ENCODE data around the gene NUP58. TPM values are rescaled to one million over a fixed set of nuclear protein-coding genes. Genes with fewer than 3 reads are reported as not detected.
"Not testable (repeated sequence)": the region's sequence is repeated elsewhere in the genome, so short reads cannot be mapped to it uniquely, and the experiment has no call there.

NUP58 gene
- total RNA-seq, 4 donors from 2014 or later, result 28.1 to 43.9 (median 37.3) TPM

GRCh38 chr13:25306671-25307464, 5.4 kb downstream of the NUP58 start:
- no peak for ATAC-seq
- H3K27me3 ChIP-seq, result no peaks in the 10 kb centered on the region
- no peak for TF ChIP-seq EP300 (IDR thresholded peaks at IDR 0.05)
- TF ChIP-seq POLR2A (IDR thresholded peaks at IDR 0.05), result no peak
- TF ChIP-seq CTCF (IDR thresholded peaks at IDR 0.05), result no peak
- no peak for TF ChIP-seq POLR2AphosphoS5 (IDR thresholded peaks at IDR 0.05)
- no peak overlapping the region for H3K27ac ChIP-seq
- peaks cover 0 to 31% (median 6%) of the 10 kb centered on the region in 3 donors for H3K4me1 ChIP-seq
- H3K36me3 ChIP-seq, result peaks cover 0 to 49% of the 10 kb centered on the region in 2 donors
- 82 to 92% methylated on average over 5 to 7 of the region's 7 CpGs for WGBS, 2 donors (ENCODE audit: low coverage in 1 of 2)
- H3K4me3 ChIP-seq, result no peak overlapping the region
- no peaks in the 10 kb centered on the region for H3K9me3 ChIP-seq

DNA sequence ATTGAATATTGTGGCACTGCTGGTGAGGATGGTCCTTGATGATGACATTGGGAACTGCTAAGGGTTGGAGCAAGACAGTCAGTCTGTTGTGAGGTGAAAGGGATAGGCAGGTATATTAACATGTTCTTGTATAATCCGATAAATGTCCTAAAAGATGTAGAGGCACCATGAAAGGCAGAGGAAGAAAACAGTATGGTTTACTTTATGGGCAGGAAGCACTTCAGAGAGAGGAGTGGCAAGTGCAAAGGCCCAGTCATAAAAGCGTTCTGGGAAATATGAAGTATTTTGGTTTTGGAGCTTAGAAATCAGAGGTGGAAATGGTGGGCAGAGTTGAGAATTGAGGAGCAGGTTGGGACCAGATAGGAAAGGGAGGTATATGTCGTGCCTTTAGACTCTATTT, 9.5 kb downstream of the NUP58 start:
- Histone ChIP-seq H3K4me3 (no peak overlapping the region), H3K27me3 (no peaks in the 10 kb centered on the region), H3K9me3 (no peaks in the 10 kb centered on the region), H3K36me3 (peaks cover 0 to 81% of the 10 kb centered on the region in 2 donors), H3K4me1 (no peaks in the 10 kb centered on the region), H3K27ac (no peak overlapping the region)
- TF ChIP-seq CTCF (IDR thresholded peaks at IDR 0.05), result no peak
- no peak for TF ChIP-seq EP300 (IDR thresholded peaks at IDR 0.05)
- TF ChIP-seq POLR2A (IDR thresholded peaks at IDR 0.05), result no peak
- no peak for TF ChIP-seq POLR2AphosphoS5 (IDR thresholded peaks at IDR 0.05)
- no peak for ATAC-seq
- 96 to 100% methylated on average over 3 of the region's 3 CpGs for WGBS, 2 donors (ENCODE audit: low coverage in 1 of 2)

DNA sequence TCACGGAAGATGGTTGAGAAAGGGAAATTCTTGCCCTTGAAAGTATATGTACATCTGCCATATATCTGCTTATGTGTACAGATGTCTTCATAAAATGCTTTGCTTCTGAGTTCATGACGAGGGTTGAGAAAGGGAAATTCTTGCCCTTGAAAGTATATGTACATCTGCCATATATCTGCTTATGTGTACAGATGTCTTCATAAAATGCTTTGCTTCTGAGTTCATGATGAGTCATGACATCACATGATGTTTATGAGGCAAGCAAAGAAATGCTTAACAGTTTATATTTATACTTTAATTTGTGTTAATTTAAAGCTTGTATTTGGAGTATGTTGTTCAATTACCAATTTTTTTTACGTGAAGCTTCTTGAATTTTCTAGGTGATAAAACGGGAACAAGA, 17.5 kb downstream of the NUP58 start:
- H3K9me3 ChIP-seq, H3K4me3 ChIP-seq, H3K27ac ChIP-seq, H3K4me1 ChIP-seq, ATAC-seq, H3K27me3 ChIP-seq: not testable (repeated sequence)
- 84 to 85% methylated on average over 4 of the region's 4 CpGs for WGBS, 2 donors (ENCODE audit: low coverage in 1 of 2)
- peaks cover 0 to 92% of the 10 kb centered on the region in 2 donors for H3K36me3 ChIP-seq

GRCh38 chr13:25319771-25320170, 18.3 kb downstream of the NUP58 start:
- H3K4me3 ChIP-seq, result no peak overlapping the region
- TF ChIP-seq CTCF (IDR thresholded peaks at IDR 0.05) (no peak), POLR2AphosphoS5 (IDR thresholded peaks at IDR 0.05) (no peak), EP300 (IDR thresholded peaks at IDR 0.05) (no peak), POLR2A (IDR thresholded peaks at IDR 0.05) (no peak)
- no peaks in the 10 kb centered on the region for H3K4me1 ChIP-seq
- no peaks in the 10 kb centered on the region for H3K9me3 ChIP-seq
- H3K27me3 ChIP-seq, result no peaks in the 10 kb centered on the region
- H3K27ac ChIP-seq, result no peak overlapping the region
- peaks cover 0 to 92% of the 10 kb centered on the region in 2 donors for H3K36me3 ChIP-seq
- 67 to 82% methylated on average over 1 of the region's 1 CpG for WGBS, 2 donors (ENCODE audit: low coverage in 1 of 2)
- no peak for ATAC-seq

DNA sequence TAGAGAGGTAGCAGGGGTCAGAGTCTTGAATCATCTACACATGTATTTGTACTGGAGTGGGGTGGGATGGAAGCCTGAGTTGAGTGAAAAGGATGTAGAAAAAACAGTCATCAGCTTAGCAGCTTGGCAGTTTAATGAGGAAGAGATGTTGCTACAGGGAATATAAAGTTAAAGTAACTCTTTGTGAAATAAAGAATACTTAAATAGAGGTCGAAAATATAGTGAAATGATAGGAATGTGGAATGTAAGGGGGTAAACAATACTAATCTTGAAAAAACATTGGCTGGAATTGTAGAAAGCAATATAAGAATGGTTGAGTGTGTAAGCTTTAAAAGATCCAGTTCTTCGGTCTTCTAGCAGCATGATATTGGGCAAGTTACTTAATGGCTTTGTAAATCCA, 22.7 kb downstream of the NUP58 start:
- Histone ChIP-seq H3K36me3 (peaks cover 8 to 93% of the 10 kb centered on the region in 2 donors), H3K4me1 (no peaks in the 10 kb centered on the region), H3K4me3 (no peak overlapping the region), H3K9me3 (no peaks in the 10 kb centered on the region), H3K27ac (no peak overlapping the region), H3K27me3 (no peaks in the 10 kb centered on the region)
- WGBS, 2 donors (ENCODE audit: low coverage in 1 of 2), result 82 to 86% methylated on average over 2 of the region's 2 CpGs
- ATAC-seq, result no peak
- TF ChIP-seq EP300 (IDR thresholded peaks at IDR 0.05) (no peak), CTCF (IDR thresholded peaks at IDR 0.05) (no peak), POLR2AphosphoS5 (IDR thresholded peaks at IDR 0.05) (no peak), POLR2A (IDR thresholded peaks at IDR 0.05) (no peak)

All from gastroesophageal sphincter (tissue), 4 donors.